Omental fat pad (tissue), 4 donors: ENCODE results near the gene MRPL4. TPM values are rescaled to one million over a fixed set of nuclear protein-coding genes. Genes with fewer than 3 reads are reported as not detected.
A peak's percentile ranks its signal among the peaks of the same experiment; 100 is the strongest.

Experiments
- ATAC-seq: fragments of 150-250 bp; one replicate; pipeline ENCODE4 v1.9.1; 2016; ENCODE audit warnings: mild to moderate bottlenecking, moderate library complexity; ENCODE audit not compliant: low FRiP score
- DNase-seq: peaks from one replicate; pipeline ENCODE4 v3.0.0-alpha.2; 2019; ENCODE audit warnings: low spot score
- total RNA-seq, 4 donors: library from RNA; depleted of rRNA; stranded (reverse); fragments of >200 nt; gene quantifications; one replicate each; pipeline ENCODE4 v1.1.0, GENCODE V29; 2016
- TF ChIP-seq, protein P1 (sequence below), 3 donors: fragments of 450-650 bp; IDR thresholded peaks; one replicate each; pipeline ENCODE4 v1.5.1; 2016 to 2017; ENCODE audit warnings: antibody characterized with exemption in 3 of 3, mild to moderate bottlenecking in 3 of 3, moderate library complexity in 2 of 3

MRPL4 gene
- total RNA-seq, 4 donors from 2014 or later = 44.6 to 73.3 (median 65.7) TPM

DNA sequence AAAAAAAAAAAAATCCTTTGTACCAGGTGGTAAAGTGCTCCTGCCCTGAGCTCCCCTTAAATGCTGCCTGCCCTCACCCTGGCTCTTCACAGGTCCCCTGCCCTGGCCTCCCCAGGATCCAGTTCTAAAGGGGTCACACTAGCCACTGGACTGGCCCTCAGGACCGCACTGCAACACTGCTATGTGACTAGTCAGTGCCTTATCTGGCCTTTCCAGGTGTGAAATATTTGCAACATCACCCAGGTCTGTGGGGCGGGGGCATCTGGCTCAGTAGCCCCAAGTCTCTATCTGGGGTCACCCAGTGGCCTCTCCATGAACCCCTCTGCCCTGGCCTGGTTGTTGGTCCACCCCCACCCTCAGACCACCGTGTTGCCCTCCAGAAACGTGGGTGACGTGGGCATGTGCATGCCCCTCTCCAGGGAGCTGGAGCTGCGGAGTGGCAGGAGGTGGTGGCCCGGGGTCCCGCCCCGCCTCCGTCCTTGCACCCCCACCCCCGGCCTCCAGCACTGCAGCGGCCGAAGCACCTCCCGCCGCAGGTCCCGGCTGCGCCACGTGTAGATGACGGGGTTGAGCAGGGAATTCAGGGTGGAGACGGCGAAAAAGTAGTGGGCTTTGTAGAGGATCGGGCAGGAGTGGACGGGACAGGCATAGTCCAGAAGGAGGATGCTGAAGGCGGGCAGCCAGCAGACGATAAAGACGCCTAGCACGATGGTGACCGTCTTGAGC lies 28.4 kb upstream of the MRPL4 start:
- TF ChIP-seq, protein P1, sequence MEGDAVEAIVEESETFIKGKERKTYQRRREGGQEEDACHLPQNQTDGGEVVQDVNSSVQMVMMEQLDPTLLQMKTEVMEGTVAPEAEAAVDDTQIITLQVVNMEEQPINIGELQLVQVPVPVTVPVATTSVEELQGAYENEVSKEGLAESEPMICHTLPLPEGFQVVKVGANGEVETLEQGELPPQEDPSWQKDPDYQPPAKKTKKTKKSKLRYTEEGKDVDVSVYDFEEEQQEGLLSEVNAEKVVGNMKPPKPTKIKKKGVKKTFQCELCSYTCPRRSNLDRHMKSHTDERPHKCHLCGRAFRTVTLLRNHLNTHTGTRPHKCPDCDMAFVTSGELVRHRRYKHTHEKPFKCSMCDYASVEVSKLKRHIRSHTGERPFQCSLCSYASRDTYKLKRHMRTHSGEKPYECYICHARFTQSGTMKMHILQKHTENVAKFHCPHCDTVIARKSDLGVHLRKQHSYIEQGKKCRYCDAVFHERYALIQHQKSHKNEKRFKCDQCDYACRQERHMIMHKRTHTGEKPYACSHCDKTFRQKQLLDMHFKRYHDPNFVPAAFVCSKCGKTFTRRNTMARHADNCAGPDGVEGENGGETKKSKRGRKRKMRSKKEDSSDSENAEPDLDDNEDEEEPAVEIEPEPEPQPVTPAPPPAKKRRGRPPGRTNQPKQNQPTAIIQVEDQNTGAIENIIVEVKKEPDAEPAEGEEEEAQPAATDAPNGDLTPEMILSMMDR (IDR thresholded peaks at IDR 0.05) = no peak
- DNase-seq (no peak), ATAC-seq (no peak)

DNA sequence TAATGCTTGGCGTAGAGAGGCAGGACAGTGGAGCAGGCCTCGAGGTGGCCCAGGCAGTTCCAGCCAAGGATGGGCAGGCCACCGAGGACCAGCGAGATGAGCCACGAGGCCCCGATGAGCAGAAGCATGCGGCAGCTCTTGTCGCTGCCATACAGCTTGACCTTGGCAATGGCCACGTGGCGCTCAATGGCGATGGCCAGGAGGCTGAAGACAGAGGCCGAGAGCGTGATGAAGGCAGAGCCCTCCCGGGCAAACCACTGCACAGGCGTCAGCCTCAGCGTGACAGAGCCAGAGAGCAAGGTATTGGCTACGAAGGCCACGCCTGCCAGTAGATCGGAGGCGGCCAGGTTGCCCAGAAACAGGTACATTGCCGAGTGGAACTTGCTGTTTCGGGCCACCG lies 27.7 kb upstream of the MRPL4 start:
- TF ChIP-seq, protein P1 (IDR thresholded peaks at IDR 0.05) = no peak
- ATAC-seq (no peak), DNase-seq (no peak)

DNA sequence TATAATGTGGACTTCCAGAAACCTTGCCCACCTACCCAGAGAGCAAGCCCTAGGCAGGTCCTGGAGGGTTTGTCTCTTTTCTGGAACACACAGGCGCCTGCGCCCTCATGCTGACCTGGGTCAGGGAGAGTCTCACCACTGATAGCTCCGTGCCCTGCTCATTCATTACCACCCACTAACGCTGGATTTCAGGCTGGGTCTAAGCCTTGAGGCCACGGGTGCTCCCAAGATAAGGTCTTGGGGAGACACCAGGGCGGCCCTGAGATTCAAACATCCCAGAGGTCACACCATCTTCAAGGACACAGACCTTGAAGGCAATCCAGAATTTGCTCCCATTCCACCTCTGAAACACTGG lies 26.0 kb upstream of the MRPL4 start:
- DNase-seq (no peak), ATAC-seq (no peak)
- TF ChIP-seq, protein P1 (IDR thresholded peaks at IDR 0.05) = no peak

DNA sequence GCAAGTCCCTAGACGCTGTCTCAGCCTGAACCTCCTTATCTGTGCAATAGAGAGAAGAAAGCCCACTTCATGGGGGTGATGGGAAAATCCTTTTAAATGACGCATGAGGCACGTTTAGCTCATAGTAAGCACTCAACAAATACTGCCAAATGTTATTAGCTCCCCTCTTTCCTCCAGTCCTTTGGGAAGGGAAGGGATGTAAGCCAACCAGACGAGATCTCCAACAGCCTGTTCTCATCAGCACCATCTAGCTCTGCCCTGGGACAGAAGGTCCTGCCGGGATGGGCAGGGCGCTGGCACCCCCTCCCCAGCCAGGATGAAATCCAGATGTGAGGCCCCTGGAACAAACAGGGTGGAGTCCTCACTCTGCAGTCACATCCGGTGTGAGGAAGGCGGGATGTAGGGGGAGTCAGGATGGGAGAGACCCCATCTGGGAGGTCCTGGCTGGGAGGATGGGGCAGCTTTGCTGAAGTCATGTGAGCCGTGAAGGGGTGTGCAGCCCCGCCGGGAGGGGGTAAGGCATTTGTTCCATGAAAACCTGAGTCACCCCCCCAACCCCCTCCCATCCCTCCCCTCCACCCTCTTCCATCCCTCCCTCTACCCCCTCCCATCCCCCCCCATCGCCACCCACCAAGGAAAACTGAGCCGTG lies 25.5 kb upstream of the MRPL4 start:
- no peak for DNase-seq
- ATAC-seq = peak; percentile 42
- TF ChIP-seq, protein P1 (IDR thresholded peaks at IDR 0.05) = no peak

DNA sequence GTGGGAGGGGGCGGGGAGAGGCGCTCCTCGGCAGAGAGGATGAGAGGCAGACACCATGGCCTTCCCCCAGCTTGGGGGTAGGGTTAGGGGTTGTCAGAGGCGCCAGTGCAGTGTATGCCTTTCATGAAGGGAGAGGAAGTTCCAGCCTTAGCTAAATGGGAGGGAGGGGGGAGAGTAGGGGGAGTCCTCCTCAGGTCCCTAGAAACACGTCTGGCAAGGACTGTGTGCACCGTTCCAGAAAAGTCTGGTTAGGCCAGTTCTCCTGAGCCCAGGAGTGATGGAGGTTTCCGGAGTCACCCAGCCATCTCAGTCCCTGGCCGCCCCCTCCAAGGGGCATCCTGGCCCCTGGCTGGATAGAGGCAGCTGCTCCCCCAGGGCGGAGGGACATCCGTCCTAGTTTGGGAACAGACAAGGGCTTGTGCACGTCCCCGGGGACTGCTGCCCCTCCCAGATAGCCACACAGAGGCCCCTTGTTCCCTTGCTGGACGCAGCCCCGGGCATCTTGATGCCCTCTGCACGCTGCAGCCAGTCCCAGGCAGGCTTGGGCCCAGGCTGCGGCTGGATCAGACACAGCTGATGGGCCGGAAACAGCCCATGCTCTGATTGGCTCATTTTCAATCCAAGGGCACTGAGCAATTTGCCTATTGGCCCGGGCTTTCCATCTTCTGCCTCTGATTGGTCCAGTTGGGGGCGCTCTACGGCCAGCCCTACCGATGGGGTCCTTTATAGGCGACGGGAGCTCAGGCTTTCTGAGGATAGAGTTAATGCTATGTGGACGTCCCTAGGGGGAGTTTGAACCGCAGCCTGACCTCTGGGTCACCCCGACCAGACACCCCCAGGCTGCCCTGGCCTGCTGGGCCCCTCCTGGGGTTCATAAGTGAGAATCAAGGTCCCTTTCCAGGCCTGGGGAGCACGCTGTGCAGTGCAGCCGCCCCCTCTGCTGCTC lies 24.7 kb upstream of the MRPL4 start:
- DNase-seq = no peak
- no peak for ATAC-seq
- TF ChIP-seq, protein P1 (IDR thresholded peaks at IDR 0.05) = no peak

DNA sequence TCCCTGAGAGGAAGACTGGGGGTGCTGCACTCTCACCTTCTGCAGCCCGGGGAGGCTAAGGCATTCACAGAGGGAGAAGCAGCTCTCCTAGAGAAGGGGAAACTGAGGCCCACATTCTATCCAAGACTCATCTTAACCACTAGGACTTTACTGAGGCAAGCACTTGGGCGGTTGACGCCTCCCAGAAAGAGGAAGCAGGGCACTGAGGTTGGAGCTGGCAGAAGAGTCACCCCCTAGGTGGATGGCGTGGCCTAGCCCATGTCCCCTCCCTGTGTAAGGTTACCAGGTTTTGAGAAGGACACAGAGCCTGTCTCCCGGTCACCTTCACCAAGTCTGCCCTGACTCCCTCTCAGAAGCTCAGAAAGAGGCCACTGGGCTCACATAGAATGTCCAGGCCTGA lies 23.6 kb upstream of the MRPL4 start:
- DNase-seq (no peak), ATAC-seq (no peak)
- TF ChIP-seq, protein P1 (IDR thresholded peaks at IDR 0.05) = no peak
